H1 (cell line): Measurements from ENCODE around the gene NCK2.

ENCODE experiments used
- CHD1 ChIP-seq: IDR thresholded peaks from 2 replicates; pipeline ENCODE4 v1.6.1; 2012; ENCODE audit warnings: low read depth, low read length, improper control_type of control experiment
- CHD2 ChIP-seq: IDR thresholded peaks from 2 replicates; pipeline ENCODE4 v1.6.1; 2012; ENCODE audit warnings: low read length, improper control_type of control experiment
- RFX5 ChIP-seq: IDR thresholded peaks from 2 replicates; pipeline ENCODE4 v1.6.1; 2011; ENCODE audit warnings: low read depth, low read length, improper control_type of control experiment, borderline replicate concordance

DNA sequence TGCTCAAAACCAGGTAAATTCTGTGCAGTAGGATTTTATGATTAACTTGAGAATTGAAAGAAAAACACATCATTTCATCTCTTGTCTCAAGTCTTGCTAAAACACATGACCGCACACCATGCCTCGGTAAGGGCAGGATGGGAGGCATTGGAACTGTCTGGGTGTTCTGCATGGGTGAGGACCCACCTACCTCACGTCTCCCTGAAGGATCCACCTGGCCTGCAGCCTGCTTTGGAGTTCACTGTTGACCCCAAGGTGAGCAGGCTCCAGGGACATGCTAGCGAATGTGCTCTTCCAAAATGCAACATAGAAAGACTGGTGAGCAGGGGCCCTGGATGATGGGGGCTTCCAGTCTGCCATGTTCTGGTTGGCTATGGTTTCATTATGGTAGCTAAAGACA lies 131.5 kb downstream of the NCK2 start:
- TF ChIP-seq CHD1: no peak
- no peak for TF ChIP-seq RFX5
- TF ChIP-seq CHD2: no peak
